ENCODE measurements around the gene TECPR2. TPM values are rescaled to one million over a fixed set of nuclear protein-coding genes. Genes with fewer than 3 reads are reported as not detected.
A peak's percentile ranks its signal among the peaks of the same experiment; 100 is the strongest.

TECPR2 gene, protein sequence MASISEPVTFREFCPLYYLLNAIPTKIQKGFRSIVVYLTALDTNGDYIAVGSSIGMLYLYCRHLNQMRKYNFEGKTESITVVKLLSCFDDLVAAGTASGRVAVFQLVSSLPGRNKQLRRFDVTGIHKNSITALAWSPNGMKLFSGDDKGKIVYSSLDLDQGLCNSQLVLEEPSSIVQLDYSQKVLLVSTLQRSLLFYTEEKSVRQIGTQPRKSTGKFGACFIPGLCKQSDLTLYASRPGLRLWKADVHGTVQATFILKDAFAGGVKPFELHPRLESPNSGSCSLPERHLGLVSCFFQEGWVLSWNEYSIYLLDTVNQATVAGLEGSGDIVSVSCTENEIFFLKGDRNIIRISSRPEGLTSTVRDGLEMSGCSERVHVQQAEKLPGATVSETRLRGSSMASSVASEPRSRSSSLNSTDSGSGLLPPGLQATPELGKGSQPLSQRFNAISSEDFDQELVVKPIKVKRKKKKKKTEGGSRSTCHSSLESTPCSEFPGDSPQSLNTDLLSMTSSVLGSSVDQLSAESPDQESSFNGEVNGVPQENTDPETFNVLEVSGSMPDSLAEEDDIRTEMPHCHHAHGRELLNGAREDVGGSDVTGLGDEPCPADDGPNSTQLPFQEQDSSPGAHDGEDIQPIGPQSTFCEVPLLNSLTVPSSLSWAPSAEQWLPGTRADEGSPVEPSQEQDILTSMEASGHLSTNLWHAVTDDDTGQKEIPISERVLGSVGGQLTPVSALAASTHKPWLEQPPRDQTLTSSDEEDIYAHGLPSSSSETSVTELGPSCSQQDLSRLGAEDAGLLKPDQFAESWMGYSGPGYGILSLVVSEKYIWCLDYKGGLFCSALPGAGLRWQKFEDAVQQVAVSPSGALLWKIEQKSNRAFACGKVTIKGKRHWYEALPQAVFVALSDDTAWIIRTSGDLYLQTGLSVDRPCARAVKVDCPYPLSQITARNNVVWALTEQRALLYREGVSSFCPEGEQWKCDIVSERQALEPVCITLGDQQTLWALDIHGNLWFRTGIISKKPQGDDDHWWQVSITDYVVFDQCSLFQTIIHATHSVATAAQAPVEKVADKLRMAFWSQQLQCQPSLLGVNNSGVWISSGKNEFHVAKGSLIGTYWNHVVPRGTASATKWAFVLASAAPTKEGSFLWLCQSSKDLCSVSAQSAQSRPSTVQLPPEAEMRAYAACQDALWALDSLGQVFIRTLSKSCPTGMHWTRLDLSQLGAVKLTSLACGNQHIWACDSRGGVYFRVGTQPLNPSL (N-terminal part only)
- 10 to 100 TPM; 10.3 to 13.1 TPM for total RNA-seq

DNA sequence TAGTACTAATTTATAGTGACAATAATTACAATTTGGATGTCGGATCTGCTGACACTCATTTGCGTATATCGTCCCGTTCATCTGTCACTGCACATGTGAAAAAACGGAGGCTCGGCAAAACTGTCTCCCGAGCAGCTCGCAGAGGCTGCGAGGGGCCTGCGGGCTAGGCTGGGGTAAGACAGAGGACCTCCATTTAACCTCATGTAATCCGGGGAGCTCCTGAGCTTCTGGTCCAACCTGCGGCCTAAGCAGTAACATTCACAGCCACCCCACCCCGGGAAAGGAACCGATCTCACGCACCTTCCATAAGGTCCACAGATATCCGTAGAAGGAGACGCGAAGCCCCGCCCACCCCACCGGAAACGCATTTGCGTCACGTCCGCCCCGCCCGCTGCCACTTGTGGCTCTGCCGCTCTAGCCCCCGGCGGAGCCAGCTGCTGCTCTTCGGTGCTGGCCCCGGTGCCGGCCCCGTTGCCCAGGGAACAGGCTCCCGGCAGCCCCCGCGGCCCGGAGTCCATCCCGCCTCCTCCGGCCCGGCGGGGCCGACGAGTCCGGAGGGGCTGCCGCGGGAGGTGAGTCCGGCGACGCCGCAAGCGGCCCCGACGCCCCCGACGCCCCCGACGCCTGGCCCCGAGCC, at the start of gene TECPR2, which contains the start of gene CINP:
TSS of gene TECPR2 (plus strand) at position 397 of the 637 bp plus-strand sequence. CDS start 13,781 bp downstream, outside the sequence.
TSS of gene CINP (minus strand) at position 346 of the 637 bp plus-strand sequence. CDS start at position 307, 39 bp downstream.
- H3K4me1 Mint-ChIP-seq: peaks cover 29% of the 10 kb centered on the region
- H3K4me3 Mint-ChIP-seq: no peak within 1 kb of the TSS
- DNase-seq (peak; percentile 98), ATAC-seq (peak; percentile 90)
- no peaks in the 10 kb centered on the region for H3K27me3 Mint-ChIP-seq
- peak within 1 kb of the TSS; percentile 93 for H3K27ac Mint-ChIP-seq
- H3K9me3 Mint-ChIP-seq (ENCODE audit: low read depth): no peaks in the 10 kb centered on the region
- CTCF ChIA-PET: interaction anchor here (0.8 to 1.6 kb wide), 7 partner anchors 12 to 231 kb away, joined by 3 to 7 read pairs (median 4); partner anchors contain the start of gene ZNF839
- peaks cover 11% of the 10 kb centered on the region for H3K36me3 Mint-ChIP-seq

DNA sequence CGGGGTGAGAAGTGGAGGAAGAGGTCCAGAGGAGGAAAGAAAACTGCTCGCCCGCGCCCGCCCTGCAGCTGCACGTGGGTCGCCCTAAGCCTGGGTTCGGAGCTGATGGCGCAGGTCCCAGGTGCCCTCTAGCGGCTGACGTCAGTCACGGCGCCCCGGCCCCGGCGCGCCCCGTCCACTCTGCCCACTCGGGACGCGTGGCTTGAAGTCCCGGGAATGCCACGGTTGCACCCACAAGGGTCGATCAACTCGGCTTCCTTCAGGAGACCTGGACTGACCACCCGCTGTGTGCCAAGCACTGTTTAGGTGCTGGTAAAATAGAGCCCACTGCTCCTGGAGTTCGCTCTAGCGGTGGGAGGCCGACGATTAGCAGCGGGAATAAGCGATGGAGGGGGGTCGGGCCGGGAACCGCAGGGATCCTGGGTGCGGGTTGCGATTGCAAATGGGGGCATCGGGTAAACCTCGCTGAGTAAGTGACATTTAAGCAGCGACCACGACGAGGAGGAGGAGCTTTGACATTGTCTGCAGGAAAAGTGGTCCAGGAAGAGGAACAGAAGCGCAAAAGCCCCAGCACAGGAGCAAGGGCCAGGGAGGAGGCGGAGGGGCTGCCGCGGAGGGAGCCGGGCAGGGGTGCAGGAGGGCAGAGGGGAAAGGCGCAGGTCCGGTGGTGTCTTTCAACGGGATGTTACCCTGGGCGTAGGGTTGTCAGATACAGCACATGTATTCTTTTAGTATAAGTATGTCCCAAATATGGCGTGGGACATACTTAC, 48.3 kb upstream of the TECPR2 start:
- Mint-ChIP-seq H3K4me3 (peak overlapping the region; percentile 88), H3K9me3 (ENCODE audit: low read depth) (no peaks in the 10 kb centered on the region), H3K36me3 (no peaks in the 10 kb centered on the region), H3K27me3 (no peaks in the 10 kb centered on the region), H3K27ac (peak overlapping the region; percentile 80), H3K4me1 (peaks cover 47% of the 10 kb centered on the region)
- DNase-seq (peak; percentile 87), ATAC-seq (peak; percentile 74)
- CTCF ChIA-PET: interaction anchor here (0.6 to 2.9 kb wide), 42 partner anchors 9 to 608 kb away, joined by 3 to 63 read pairs (median 4); partner anchors contain the start of genes MOK and WDR20

DNA sequence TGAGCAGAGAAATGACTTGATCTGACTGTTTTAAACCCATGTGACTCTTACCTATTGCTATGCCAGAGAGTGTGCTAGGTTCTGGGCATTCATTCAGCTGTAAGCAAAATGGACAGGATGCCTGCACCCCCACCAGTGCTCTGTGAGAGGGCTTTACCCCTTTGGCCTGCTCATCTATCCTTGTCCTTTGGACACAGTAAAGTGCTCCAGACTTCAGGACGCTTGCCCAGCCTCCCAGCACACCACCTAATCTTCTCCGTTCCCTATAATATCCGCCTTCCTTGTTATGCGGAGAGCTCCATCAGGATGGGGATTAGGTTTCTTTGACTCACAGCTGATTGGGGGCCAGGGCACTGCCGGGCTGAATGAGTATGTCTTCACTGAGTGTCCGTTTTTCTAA, 47.6 kb upstream of the TECPR2 start:
- no peak for ATAC-seq
- Mint-ChIP-seq H3K4me3 (peak overlapping the region; percentile 88), H3K36me3 (no peaks in the 10 kb centered on the region)

DNA sequence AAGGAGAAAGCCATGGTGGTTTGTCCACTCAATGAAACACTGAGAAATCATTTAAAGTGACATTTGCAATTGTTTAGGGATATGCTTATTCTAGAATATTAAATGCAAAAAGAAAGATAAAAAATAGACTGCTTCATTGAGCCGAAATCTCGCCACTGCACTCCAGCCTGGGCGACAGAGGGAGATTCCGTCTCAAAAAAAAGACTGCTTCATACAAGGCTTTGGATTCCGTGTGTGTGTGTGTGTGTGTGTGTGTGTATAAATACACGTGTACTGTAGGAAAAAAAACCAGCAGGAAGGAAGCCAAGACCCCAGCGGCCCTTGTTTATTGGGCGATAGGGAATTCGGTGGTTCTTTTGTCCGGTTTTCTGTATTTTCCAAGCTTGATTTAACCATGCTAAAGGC, 46.4 kb upstream of the TECPR2 start:
- peaks cover 60% of the 10 kb centered on the region for H3K4me1 Mint-ChIP-seq
- H3K36me3 Mint-ChIP-seq: no peaks in the 10 kb centered on the region
- peak; percentile 57 for DNase-seq
- CTCF ChIA-PET: interaction anchor here (0.7 to 4.9 kb wide), 16 partner anchors 12 to 352 kb away, joined by 3 to 29 read pairs (median 4); partner anchors contain the start of genes CINP, DYNC1H1, HSP90AA1 and MOK
- peak overlapping the region; percentile 90 for H3K27ac Mint-ChIP-seq
- H3K9me3 Mint-ChIP-seq (ENCODE audit: low read depth): no peaks in the 10 kb centered on the region
- H3K27me3 Mint-ChIP-seq: no peaks in the 10 kb centered on the region
- H3K4me3 Mint-ChIP-seq: peak overlapping the region; percentile 79
- ATAC-seq: no peak

More for the DNA sequence above, 47.6 kb upstream of the TECPR2 start:
- Mint-ChIP-seq H3K27me3 (no peaks in the 10 kb centered on the region), H3K9me3 (ENCODE audit: low read depth) (no peaks in the 10 kb centered on the region), H3K4me1 (peaks cover 48% of the 10 kb centered on the region), H3K27ac (no peak overlapping the region)
- DNase-seq: no peak
- CTCF ChIA-PET: interaction anchor here (0.6 to 2.9 kb wide), 28 partner anchors 10 to 608 kb away, joined by 3 to 63 read pairs (median 5); partner anchors contain the start of genes MOK and WDR20

DNA sequence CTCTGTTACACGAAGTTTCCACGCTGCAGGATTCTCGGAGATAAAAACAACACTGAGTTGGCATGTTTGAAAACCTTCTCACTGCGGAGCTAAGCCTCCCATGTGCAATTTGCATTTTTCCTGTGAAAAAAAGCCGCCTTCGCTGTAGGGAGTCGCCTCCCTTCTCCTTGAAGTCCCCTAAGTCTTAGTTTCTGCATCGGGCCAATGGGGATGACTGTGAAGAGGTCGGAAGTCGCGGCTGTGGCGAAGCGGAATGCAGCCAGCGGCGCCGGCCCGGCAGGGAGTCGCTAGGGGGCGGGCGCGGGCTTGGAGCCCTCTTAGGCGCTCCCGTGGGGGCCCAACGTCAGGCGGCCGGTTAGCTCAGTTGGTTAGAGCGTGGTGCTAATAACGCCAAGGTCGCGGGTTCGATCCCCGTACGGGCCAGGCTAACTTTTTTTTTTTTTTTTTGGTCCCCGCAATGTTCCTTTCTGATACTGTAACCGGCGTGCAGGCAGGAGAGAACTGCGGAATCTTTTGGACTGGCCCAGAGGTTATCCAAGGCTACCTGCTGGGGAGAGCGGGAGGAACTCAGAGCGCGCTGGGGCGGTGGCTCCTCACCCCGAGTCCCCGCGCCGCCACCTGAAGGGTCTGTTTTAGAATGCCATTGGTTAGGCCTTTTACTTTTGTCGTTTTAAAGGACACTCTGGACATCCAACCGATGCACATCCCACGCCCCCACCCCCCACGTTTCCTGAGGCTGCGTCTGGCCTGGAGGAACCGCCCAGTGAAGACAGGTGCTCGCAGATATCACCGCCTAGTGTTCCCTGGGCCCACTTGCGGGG, 45.8 kb upstream of the TECPR2 start:
- Mint-ChIP-seq H3K27ac (peak overlapping the region; percentile 90), H3K4me1 (peaks cover 65% of the 10 kb centered on the region), H3K27me3 (no peaks in the 10 kb centered on the region), H3K36me3 (no peaks in the 10 kb centered on the region), H3K4me3 (peak overlapping the region; percentile 79), H3K9me3 (ENCODE audit: low read depth) (no peaks in the 10 kb centered on the region)
- DNase-seq (peak; percentile 95), ATAC-seq (peak; percentile 72)
- CTCF ChIA-PET: interaction anchor here (0.6 to 4.9 kb wide), 24 partner anchors 12 to 595 kb away, joined by 3 to 29 read pairs (median 4); partner anchors contain the start of genes CINP, DYNC1H1, HSP90AA1 and MOK

DNA sequence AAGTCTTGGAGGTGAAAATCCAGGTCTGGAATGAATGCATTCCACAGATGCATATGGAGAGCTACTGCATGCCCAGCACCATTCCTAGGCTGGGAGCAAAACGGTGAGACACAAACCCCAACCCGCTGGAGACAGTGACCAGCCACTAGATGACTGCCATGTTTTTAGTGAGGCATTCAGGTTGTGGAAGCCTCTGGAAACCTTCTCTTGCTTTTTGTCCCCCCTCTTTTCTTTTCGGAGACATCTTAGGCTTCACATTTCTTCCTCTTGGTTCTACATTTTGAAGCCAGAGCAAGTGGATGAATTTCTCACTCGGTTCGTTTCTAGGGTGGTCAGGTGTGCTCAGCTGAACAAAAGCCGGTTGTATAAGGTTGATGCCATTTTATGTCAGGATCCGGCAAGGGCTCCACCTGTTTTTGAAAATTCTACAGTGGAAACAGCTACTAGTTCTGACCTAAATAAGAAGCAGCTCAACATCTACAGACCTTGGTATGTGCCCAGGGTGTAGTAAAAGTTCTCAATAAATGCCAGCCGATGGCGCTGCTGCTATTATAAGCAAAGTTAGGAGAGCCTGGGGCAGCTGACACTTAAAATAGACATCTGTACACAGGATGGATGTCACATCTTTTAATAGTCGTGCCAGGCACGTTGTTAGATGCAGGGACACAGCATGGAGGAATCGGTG, 45.0 kb upstream of the TECPR2 start:
- no peaks in the 10 kb centered on the region for H3K36me3 Mint-ChIP-seq
- H3K27ac Mint-ChIP-seq: peak overlapping the region; percentile 90
- no peaks in the 10 kb centered on the region for H3K9me3 Mint-ChIP-seq (ENCODE audit: low read depth)
- CTCF ChIA-PET: interaction anchor here (0.6 to 4.9 kb wide), 22 partner anchors 9 to 596 kb away, joined by 3 to 29 read pairs (median 4); partner anchors contain the start of genes CINP, DYNC1H1, HSP90AA1 and MOK
- DNase-seq (peak; percentile 67), ATAC-seq (no peak)
- peak overlapping the region; percentile 79 for H3K4me3 Mint-ChIP-seq
- H3K27me3 Mint-ChIP-seq: no peaks in the 10 kb centered on the region
- peaks cover 65% of the 10 kb centered on the region for H3K4me1 Mint-ChIP-seq

DNA sequence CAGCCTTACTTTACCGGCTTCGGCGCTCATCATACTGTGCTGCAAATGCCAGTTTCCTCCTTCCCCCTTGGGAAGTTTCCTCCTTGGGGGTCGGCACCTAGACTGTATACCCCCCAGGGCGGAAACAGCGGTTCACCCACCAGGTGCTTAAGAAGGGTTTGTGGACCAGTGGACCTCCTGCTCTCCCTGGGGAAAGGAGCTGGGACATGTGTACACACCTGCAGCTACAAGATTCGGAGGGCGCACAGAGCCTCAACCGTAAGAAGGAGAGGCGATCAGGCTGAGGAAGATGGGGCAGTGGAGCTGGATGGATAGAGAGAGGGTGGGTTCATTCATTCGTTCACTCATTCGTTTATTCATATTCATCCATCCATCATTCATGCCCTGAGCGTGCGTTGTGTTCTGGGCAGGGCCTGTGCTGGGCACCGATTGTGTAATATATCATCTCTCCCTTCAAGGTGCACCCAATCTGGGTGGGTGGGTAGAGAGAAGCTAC, 43.9 kb upstream of the TECPR2 start:
- DNase-seq (no peak), ATAC-seq (no peak)
- H3K27ac Mint-ChIP-seq: peak overlapping the region; percentile 96
- H3K4me3 Mint-ChIP-seq: peak overlapping the region; percentile 96
- no peaks in the 10 kb centered on the region for H3K36me3 Mint-ChIP-seq
- peaks cover 66% of the 10 kb centered on the region for H3K4me1 Mint-ChIP-seq
- CTCF ChIA-PET: interaction anchor here (1.0 to 4.9 kb wide), 6 partner anchors 10 to 353 kb away, joined by 3 to 24 read pairs (median 4); partner anchors contain the start of genes CINP and TECPR2
- no peaks in the 10 kb centered on the region for H3K27me3 Mint-ChIP-seq
- no peaks in the 10 kb centered on the region for H3K9me3 Mint-ChIP-seq (ENCODE audit: low read depth)

DNA sequence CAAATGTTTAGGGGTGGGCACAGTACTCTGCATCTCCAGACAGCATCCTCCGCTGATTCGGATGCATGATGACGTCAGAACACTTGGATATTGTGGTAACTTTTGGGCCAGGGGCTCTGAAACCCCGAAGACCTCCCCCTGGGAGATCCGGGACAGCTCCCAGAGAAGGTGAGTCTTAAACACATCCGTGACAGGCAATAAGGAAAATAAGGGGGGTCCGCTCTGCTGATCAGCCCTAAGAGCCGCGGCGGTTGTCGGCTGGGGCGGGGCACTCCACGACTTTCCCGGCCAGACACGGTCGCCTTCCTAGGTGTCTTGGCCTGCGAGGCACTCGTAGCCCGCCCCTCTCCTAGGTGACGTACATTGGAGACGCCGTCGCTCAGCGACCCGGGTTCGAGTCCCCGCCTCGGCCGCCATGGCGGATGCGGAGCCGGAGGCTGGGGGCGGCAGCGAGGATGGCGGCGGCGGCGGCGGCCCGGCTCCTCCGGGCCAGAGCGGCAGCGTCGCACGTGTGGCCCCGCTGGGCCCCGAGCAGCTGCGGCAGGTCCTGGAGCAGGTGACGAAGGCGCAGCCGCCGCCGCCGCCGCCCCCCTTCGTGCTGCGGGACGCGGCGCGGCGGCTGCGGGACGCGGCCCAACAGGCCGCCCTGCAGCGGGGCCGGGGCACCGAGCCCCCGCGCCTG, 43.2 kb upstream of the TECPR2 start, which contains the start of gene ZNF839:
TSS of gene ZNF839 (plus strand) at position 396 of the 682 bp plus-strand sequence. CDS start at position 416, 20 bp downstream.
- peak; percentile 78 for ATAC-seq
- Mint-ChIP-seq H3K4me1 (peaks cover 61% of the 10 kb centered on the region), H3K27ac (peak within 1 kb of the TSS; percentile 96), H3K9me3 (ENCODE audit: low read depth) (no peaks in the 10 kb centered on the region), H3K36me3 (no peaks in the 10 kb centered on the region), H3K4me3 (peak within 1 kb of the TSS; percentile 96), H3K27me3 (no peaks in the 10 kb centered on the region)
- CTCF ChIA-PET: interaction anchor here (1.1 to 4.9 kb wide), 7 partner anchors 11 to 354 kb away, joined by 3 to 24 read pairs (median 4); partner anchors contain the start of genes CINP and TECPR2
- DNase-seq: peak; percentile 95

DNA sequence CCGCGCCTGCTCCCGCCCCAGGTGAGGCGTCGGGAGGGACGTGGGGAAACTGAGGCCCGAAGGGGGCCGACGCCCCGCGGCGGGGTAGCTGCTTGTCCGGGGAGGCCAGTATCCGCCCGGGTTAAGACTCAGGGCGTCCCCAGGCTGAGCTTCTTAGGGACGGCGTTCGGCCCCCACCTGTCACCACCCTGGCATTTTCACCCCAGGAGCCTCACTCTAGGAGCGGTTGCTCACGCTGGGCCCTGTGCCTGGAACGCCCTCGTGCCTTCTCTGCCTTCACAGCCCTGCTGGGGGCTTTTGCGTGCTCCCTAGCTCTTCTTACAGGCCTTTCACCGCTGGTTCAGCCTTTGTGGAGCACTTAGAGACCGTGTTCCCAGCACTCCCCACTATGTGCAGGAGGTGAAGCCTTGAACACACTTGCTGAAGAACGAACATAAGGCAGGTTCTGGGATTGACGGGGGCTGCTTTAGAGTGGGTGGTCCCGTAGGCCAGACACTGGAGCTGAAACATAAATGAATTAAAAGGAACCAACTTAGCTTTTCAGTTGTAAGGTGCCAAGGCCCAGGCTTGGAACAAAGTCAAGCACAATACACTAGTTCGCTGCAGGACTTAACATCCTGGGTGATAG, 42.6 kb upstream of the TECPR2 start:
- CTCF ChIA-PET: interaction anchor here (1.2 to 4.9 kb wide), 5 partner anchors 10 to 354 kb away, joined by 3 to 24 read pairs (median 4); no protein-coding TSS in a partner anchor
- peak; percentile 57 for DNase-seq
- Mint-ChIP-seq H3K4me1 (peaks cover 54% of the 10 kb centered on the region), H3K27me3 (no peaks in the 10 kb centered on the region), H3K36me3 (no peaks in the 10 kb centered on the region), H3K27ac (peak overlapping the region; percentile 85), H3K4me3 (peak overlapping the region; percentile 83), H3K9me3 (ENCODE audit: low read depth) (no peaks in the 10 kb centered on the region)
- peak; percentile 25 for ATAC-seq
